Measurements from ENCODE around the gene CD84. TPM values are rescaled to one million over a fixed set of nuclear protein-coding genes. Genes with fewer than 3 reads are reported as not detected.

Gene CD84
- total RNA-seq, 1 experiment from 2014 or later, result not detected

GRCh38 chr1:160608514-160608913 is 29.2 kb upstream of the CD84 start:
- ATAC-seq (no peak), DNase-seq (no peak)
- H3K27ac ChIP-seq (ENCODE audit: low read length), result no peak overlapping the region
- no peak overlapping the region for H3K4me2 ChIP-seq (ENCODE audit: low read length)
- BruUV-seq (replicated peaks), result no TSS peak
- H3K9me2 ChIP-seq (replicated peaks; ENCODE audit: low read length), result no peaks in the 10 kb centered on the region
- ChIA-PET CTCF (no interaction called here), POLR2A (ENCODE audit: unreplicated experiment) (no interaction called here)
- H3F3A ChIP-seq (ENCODE audit: low read length, unreplicated experiment), result no peaks in the 10 kb centered on the region
- TF ChIP-seq EZH2phosphoT487 (IDR thresholded peaks at IDR 0.05; ENCODE audit: borderline replicate concordance, low read length) (no peak), CTCF (conservative IDR thresholded peaks at IDR 0.05; ENCODE audit: low read depth, low read length) (no peak), EZH2 (IDR thresholded peaks at IDR 0.05; ENCODE audit: low read length, unreplicated experiment) (no peak)
- no peaks in the 10 kb centered on the region for H3K36me3 ChIP-seq (ENCODE audit: low read depth, low read length)
- no peak overlapping the region for H3K9ac ChIP-seq (ENCODE audit: low read length)
- H3K9me3 ChIP-seq (ENCODE audit: low read length), result no peaks in the 10 kb centered on the region
- intact Hi-C loops (cut with micrococcal nuclease), result no loop called here
- no peak overlapping the region for H3K4me3 ChIP-seq (ENCODE audit: low read length)
- peaks cover 58% of the 10 kb centered on the region for H3K27me3 ChIP-seq (ENCODE audit: low read length)
- H4K20me1 ChIP-seq (ENCODE audit: low read length), result 0 out of 2 replicates have a peak, but pooled peaks cover 3% of the 10 kb centered on the region
- no peaks in the 10 kb centered on the region for H3K4me1 ChIP-seq (ENCODE audit: insufficient read depth, low read length)
- no peak overlapping the region for H2AFZ ChIP-seq (ENCODE audit: low read length)
- no peaks in the 10 kb centered on the region for H3K79me2 ChIP-seq (ENCODE audit: low read length)

GRCh38 chr1:160608057-160608456 is 28.8 kb upstream of the CD84 start:
- Histone ChIP-seq H3K9ac (ENCODE audit: low read length) (no peak overlapping the region), H3K79me2 (ENCODE audit: low read length) (no peaks in the 10 kb centered on the region), H3K9me2 (replicated peaks; ENCODE audit: low read length) (no peaks in the 10 kb centered on the region), H3K4me3 (ENCODE audit: low read length) (no peak overlapping the region), H3K9me3 (ENCODE audit: low read length) (no peaks in the 10 kb centered on the region), H3K4me2 (ENCODE audit: low read length) (no peak overlapping the region), H2AFZ (ENCODE audit: low read length) (no peak overlapping the region), H3F3A (ENCODE audit: low read length, unreplicated experiment) (no peaks in the 10 kb centered on the region), H4K20me1 (ENCODE audit: low read length) (0 out of 2 replicates have a peak, but pooled peaks cover 3% of the 10 kb centered on the region), H3K36me3 (ENCODE audit: low read depth, low read length) (no peaks in the 10 kb centered on the region), H3K27ac (ENCODE audit: low read length) (no peak overlapping the region), H3K27me3 (ENCODE audit: low read length) (peaks cover 54% of the 10 kb centered on the region), H3K4me1 (ENCODE audit: insufficient read depth, low read length) (no peaks in the 10 kb centered on the region)
- no TSS peak for BruUV-seq (replicated peaks)
- POLR2A ChIA-PET (ENCODE audit: unreplicated experiment), result no interaction called here
- TF ChIP-seq EZH2 (IDR thresholded peaks at IDR 0.05; ENCODE audit: low read length, unreplicated experiment) (no peak), EZH2phosphoT487 (IDR thresholded peaks at IDR 0.05; ENCODE audit: borderline replicate concordance, low read length) (no peak), CTCF (conservative IDR thresholded peaks at IDR 0.05; ENCODE audit: low read depth, low read length) (no peak)
- DNase-seq (no peak), ATAC-seq (no peak)
- CTCF ChIA-PET, result no interaction called here
- intact Hi-C loops (cut with micrococcal nuclease), result no loop called here

- Histone ChIP-seq H3K9me2 (replicated peaks; ENCODE audit: low read length) (no peaks in the 10 kb centered on the region), H3F3A (ENCODE audit: low read length, unreplicated experiment) (no peaks in the 10 kb centered on the region), H3K79me2 (ENCODE audit: low read length) (no peaks in the 10 kb centered on the region), H3K9ac (ENCODE audit: low read length) (no peak overlapping the region), H3K27ac (ENCODE audit: low read length) (no peak overlapping the region), H3K36me3 (ENCODE audit: low read depth, low read length) (no peaks in the 10 kb centered on the region), H3K27me3 (ENCODE audit: low read length) (peaks cover 50% of the 10 kb centered on the region), H3K4me2 (ENCODE audit: low read length) (no peak overlapping the region), H3K4me3 (ENCODE audit: low read length) (no peak overlapping the region), H3K9me3 (ENCODE audit: low read length) (no peaks in the 10 kb centered on the region), H2AFZ (ENCODE audit: low read length) (no peak overlapping the region), H3K4me1 (ENCODE audit: insufficient read depth, low read length) (no peaks in the 10 kb centered on the region), H4K20me1 (ENCODE audit: low read length) (0 out of 2 replicates have a peak, but pooled peaks cover 1% of the 10 kb centered on the region)
- DNase-seq, result no peak
- no peak for TF ChIP-seq EZH2phosphoT487 (IDR thresholded peaks at IDR 0.05; ENCODE audit: borderline replicate concordance, low read length)
- TF ChIP-seq EZH2 (IDR thresholded peaks at IDR 0.05; ENCODE audit: low read length, unreplicated experiment), result no peak
- no peak for TF ChIP-seq CTCF (conservative IDR thresholded peaks at IDR 0.05; ENCODE audit: low read depth, low read length)
- intact Hi-C loops (cut with micrococcal nuclease), result loop anchor here (1.0 to 2.0 kb wide), 3 partner anchors 63 to 179 kb away; no protein-coding TSS in a partner anchor
- no peak for ATAC-seq
- ChIA-PET POLR2A (ENCODE audit: unreplicated experiment) (no interaction called here), CTCF (no interaction called here)
- no TSS peak for BruUV-seq (replicated peaks)
These were observed 28.4 kb upstream of the CD84 start for GRCh38 chr1:160607672-160608032.

All from PC-3 (cell line).